Uterus (tissue), 4 donors: Measurements from ENCODE around the gene TBC1D2B. TPM values are rescaled to one million over a fixed set of nuclear protein-coding genes. Genes with fewer than 3 reads are reported as not detected.

ENCODE experiments used
- DNase-seq, 2 donors: peaks; one replicate each; pipeline ENCODE4 v3.0.0-alpha.2; 2019 to 2020
- H3K27ac ChIP-seq, 2 donors: fragments of 200-600 bp; sonication (generic); 1 replicate in 1 of 2; 2 replicates in 1 of 2; pipeline ENCODE4 v1.5.1; 2016 to 2018
- H3K27me3 ChIP-seq, 2 donors: fragments of 200-600 bp; sonication (generic); one replicate each; pipeline ENCODE4 v1.5.1; 2018 to 2019; ENCODE audit warnings: control low read depth in 1 of 2
- H3K36me3 ChIP-seq, 2 donors: fragments of 200-600 bp; sonication (generic); one replicate each; pipeline ENCODE4 v1.5.1; 2019; ENCODE audit warnings: control low read depth in 1 of 2
- H3K4me1 ChIP-seq, 2 donors: fragments of 200-600 bp; sonication (generic); one replicate each; pipeline ENCODE4 v1.5.1; 2018 to 2019; ENCODE audit warnings: control low read depth in 1 of 2
- H3K4me3 ChIP-seq, 2 donors: fragments of 200-600 bp; sonication (generic); 1 replicate in 1 of 2; 2 replicates in 1 of 2; pipeline ENCODE4 v1.5.1; 2018 to 2019; ENCODE audit warnings: mild to moderate bottlenecking in 1 of 2
- H3K9me3 ChIP-seq, 2 donors: fragments of 200-600 bp; sonication (generic); one replicate each; pipeline ENCODE4 v1.5.1; 2019; ENCODE audit warnings: control low read depth in 1 of 2
- CTCF ChIP-seq, 4 experiments: fragments of 200-600 bp in 2 of 4; fragments of 450-650 bp in 2 of 4; sonication (generic) in 2 of 4; IDR thresholded peaks; one replicate each; pipeline ENCODE4 v1.5.1; 2016 to 2019; ENCODE audit warnings: antibody characterized with exemption in 4 of 4, mild to moderate bottlenecking in 2 of 4, moderate library complexity in 1 of 4
- POLR2A ChIP-seq, 2 donors: fragments of 450-650 bp; IDR thresholded peaks; one replicate each; pipeline ENCODE4 v1.6.1; 2016; ENCODE audit warnings: antibody characterized with exemption in 2 of 2, mild to moderate bottlenecking in 1 of 2, moderate library complexity in 1 of 2
- intact Hi-C: fragments of 100-400 bp; cut with DNase I; formaldehyde crosslinking; loops from one replicate; pipeline ENCODE4 v1.15.1; 2023; ENCODE audit warnings: low total_unique reads
- total RNA-seq, 4 donors: library from RNA; depleted of rRNA in 3 of 4; stranded (reverse); fragments of >200 nt in 3 of 4; gene quantifications; one replicate each; pipeline versions ENCODE4 v1.1.0 to v1.2.4, GENCODE V29; 2014 to 2023
- donor health status: DM: yes; HTN: yes; CAD: no.

Gene TBC1D2B
- total RNA-seq, 4 donors from 2014 or later = 27.7 to 89.0 (median 57.9) TPM

GRCh38 chr15:78067328-78068228, 9.9 kb downstream of the TBC1D2B start:
- Histone ChIP-seq H3K27ac (peak overlapping the region; percentile 82 to 92), H3K36me3 (no peaks in the 10 kb centered on the region), H3K4me1 (peaks cover 31 to 47% of the 10 kb centered on the region in 2 donors), H3K27me3 (no peaks in the 10 kb centered on the region), H3K4me3 (no peak overlapping the region), H3K9me3 (no peaks in the 10 kb centered on the region)
- TF ChIP-seq POLR2A (IDR thresholded peaks at IDR 0.05) (no peak), CTCF (IDR thresholded peaks at IDR 0.05) (no peak)
- no peak for DNase-seq
- intact Hi-C loops = no loop called here

GRCh38 chr15:78065973-78066946, 11.3 kb downstream of the TBC1D2B start:
- Histone ChIP-seq H3K36me3 (no peaks in the 10 kb centered on the region), H3K27me3 (no peaks in the 10 kb centered on the region), H3K27ac (peak overlapping the region; percentile 82 to 92), H3K4me3 (no peak overlapping the region), H3K4me1 (peaks cover 32 to 40% of the 10 kb centered on the region in 2 donors), H3K9me3 (no peaks in the 10 kb centered on the region)
- TF ChIP-seq CTCF (IDR thresholded peaks at IDR 0.05) (no peak), POLR2A (IDR thresholded peaks at IDR 0.05) (no peak)
- no peak for DNase-seq
- intact Hi-C loops = no loop called here

GRCh38 chr15:78065284-78065872, 12.1 kb downstream of the TBC1D2B start:
- Histone ChIP-seq H3K27ac (peak overlapping the region; percentile 82 to 92), H3K9me3 (no peaks in the 10 kb centered on the region), H3K4me1 (peaks cover 32 to 40% of the 10 kb centered on the region in 2 donors), H3K36me3 (no peaks in the 10 kb centered on the region), H3K4me3 (peak overlapping the region in 1 of 2 donors; percentile 15), H3K27me3 (no peaks in the 10 kb centered on the region)
- intact Hi-C loops = no loop called here
- TF ChIP-seq CTCF (IDR thresholded peaks at IDR 0.05) (no peak), POLR2A (IDR thresholded peaks at IDR 0.05) (peak in 1 of 2 donors; percentile 29)
- DNase-seq = peak; percentile 68 to 89

GRCh38 chr15:78064544-78064943, 13.0 kb downstream of the TBC1D2B start:
- Histone ChIP-seq H3K4me3 (no peak overlapping the region), H3K27me3 (no peaks in the 10 kb centered on the region), H3K9me3 (no peaks in the 10 kb centered on the region), H3K4me1 (peaks cover 32 to 40% of the 10 kb centered on the region in 2 donors), H3K27ac (peak overlapping the region; percentile 82 to 92), H3K36me3 (no peaks in the 10 kb centered on the region)
- TF ChIP-seq CTCF (IDR thresholded peaks at IDR 0.05) = no peak
- no peak for TF ChIP-seq POLR2A (IDR thresholded peaks at IDR 0.05)
- no peak for DNase-seq
- intact Hi-C loops = no loop called here
